ENCODE measurements around the gene PCA3.

GRCh38 chr9:76803083-76803482 lies 38.8 kb downstream of the PCA3 start:
- no peak for TF ChIP-seq ZNF232 (CRISPR knock-in tag; IDR thresholded peaks at IDR 0.05)
- TF ChIP-seq RAD21 (CRISPR knock-in tag; conservative IDR thresholded peaks at IDR 0.05 in 1 of 2, IDR thresholded peaks at IDR 0.05 in 1 of 2) = no peak
- TF ChIP-seq ZNF217 (CRISPR knock-in tag; IDR thresholded peaks at IDR 0.05) = no peak
